ENCODE data around the gene OBP2A.

DNA sequence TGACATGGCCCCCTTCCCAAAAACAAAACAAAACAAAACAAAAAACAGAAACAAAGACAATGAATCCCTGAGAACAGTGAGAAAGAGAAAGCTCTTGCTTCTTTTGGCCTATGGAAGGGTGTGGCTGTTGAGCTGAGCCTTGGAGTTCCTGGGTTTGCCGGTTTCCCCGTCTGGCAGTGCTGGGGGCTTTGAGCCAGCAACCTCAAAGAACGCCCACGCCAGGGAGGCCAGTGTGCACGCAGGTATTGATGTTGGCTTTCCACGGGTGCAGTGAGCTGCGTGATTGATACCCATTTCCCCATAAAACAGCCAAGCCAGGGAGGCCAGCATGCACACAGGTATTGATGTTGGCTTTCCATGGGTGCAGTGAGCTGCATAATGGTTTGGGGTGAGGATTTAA, 33.0 kb upstream of the OBP2A start:
- TF ChIP-seq SUPT20H (IDR thresholded peaks at IDR 0.05; ENCODE audit: borderline replicate concordance, control insufficient read depth, low read depth, low read length) (no peak), EP300 (IDR thresholded peaks at IDR 0.05; ENCODE audit: borderline replicate concordance in 1 of 2, control insufficient read depth in 1 of 2, low read depth in 2 of 2, low read length in 2 of 2) (no peak), ZNF24 (IDR thresholded peaks at IDR 0.05) (no peak), TAF1 (IDR thresholded peaks at IDR 0.05; ENCODE audit: borderline replicate concordance, low read depth, low read length) (no peak), GABPA (IDR thresholded peaks at IDR 0.05; ENCODE audit: low read depth) (no peak)
- TF ChIP-seq, protein P1, sequence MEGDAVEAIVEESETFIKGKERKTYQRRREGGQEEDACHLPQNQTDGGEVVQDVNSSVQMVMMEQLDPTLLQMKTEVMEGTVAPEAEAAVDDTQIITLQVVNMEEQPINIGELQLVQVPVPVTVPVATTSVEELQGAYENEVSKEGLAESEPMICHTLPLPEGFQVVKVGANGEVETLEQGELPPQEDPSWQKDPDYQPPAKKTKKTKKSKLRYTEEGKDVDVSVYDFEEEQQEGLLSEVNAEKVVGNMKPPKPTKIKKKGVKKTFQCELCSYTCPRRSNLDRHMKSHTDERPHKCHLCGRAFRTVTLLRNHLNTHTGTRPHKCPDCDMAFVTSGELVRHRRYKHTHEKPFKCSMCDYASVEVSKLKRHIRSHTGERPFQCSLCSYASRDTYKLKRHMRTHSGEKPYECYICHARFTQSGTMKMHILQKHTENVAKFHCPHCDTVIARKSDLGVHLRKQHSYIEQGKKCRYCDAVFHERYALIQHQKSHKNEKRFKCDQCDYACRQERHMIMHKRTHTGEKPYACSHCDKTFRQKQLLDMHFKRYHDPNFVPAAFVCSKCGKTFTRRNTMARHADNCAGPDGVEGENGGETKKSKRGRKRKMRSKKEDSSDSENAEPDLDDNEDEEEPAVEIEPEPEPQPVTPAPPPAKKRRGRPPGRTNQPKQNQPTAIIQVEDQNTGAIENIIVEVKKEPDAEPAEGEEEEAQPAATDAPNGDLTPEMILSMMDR (IDR thresholded peaks at IDR 0.05 in 2 of 3, conservative IDR thresholded peaks at IDR 0.05 in 1 of 3; ENCODE audit: control insufficient read depth in 2 of 3, extremely low read depth in 1 of 3, insufficient read depth in 1 of 3, low read depth in 3 of 3, low read length in 3 of 3), result no peak
- TF ChIP-seq, protein P2, sequence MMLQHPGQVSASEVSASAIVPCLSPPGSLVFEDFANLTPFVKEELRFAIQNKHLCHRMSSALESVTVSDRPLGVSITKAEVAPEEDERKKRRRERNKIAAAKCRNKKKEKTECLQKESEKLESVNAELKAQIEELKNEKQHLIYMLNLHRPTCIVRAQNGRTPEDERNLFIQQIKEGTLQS (IDR thresholded peaks at IDR 0.05; ENCODE audit: borderline replicate concordance, extremely low read depth, low read depth, low read length), result no peak
- TF ChIP-seq, protein P3, sequence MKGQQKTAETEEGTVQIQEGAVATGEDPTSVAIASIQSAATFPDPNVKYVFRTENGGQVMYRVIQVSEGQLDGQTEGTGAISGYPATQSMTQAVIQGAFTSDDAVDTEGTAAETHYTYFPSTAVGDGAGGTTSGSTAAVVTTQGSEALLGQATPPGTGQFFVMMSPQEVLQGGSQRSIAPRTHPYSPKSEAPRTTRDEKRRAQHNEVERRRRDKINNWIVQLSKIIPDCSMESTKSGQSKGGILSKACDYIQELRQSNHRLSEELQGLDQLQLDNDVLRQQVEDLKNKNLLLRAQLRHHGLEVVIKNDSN (IDR thresholded peaks at IDR 0.05; ENCODE audit: borderline replicate concordance, extremely low read length, insufficient read depth, low read depth, low read length), result no peak

All from GM12878 (cell line).